HUDEP-2 (cell line): ENCODE data around the gene DLG2.
"Not testable (repeated sequence)": the region's sequence is repeated elsewhere in the genome, so short reads cannot be mapped to it uniquely, and the experiment has no call there.

ENCODE experiments used
- DNase-seq, 76 experiments: peaks; one replicate each; lab custom pipeline; 2025; ENCODE audit not compliant: unreplicated experiment in 76 of 76; lab: John Stamatoyannopoulos, UW

DLG2 gene

DNA sequence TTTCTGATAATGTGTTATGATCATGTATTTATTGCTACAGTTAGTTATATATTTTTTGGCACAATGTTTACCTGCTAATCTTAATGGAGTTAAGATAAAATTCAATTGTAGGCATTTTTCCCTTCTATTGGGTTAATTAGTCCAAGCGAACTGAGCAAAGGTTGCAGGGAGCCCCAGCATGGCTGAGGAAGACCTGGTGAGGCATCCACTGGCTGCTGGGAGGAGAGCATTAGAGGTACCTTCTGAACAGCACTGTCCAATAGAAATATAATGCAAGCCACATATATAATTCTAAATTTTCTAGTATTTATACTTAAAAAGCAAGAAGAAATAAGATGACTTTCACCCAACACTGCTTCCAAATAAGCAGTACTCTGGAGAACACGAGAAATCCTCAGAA is 19.9 kb upstream of the DLG2 start:
- no peak for DNase-seq

DNA sequence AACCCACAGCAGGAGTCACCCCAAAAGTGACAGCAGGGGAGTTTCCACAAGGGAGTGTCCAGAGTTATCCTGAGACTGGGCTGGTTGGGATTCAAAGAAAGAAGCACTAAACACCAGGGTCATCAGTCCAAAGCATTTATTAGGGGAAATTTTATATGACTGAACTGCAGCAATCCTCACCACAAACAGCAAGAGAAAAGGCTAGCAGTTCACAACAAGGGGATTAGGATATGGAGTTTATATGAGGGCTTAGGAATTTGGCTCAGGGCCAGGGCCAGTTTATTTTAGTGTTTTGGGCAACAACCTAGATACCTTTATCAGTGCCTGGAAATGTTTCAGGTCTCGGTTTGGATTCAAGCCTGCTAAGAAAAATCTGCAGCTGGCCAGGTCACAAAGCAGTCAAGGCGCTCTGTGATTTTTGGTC is 16.1 kb upstream of the DLG2 start:
- no peak for DNase-seq

DNA sequence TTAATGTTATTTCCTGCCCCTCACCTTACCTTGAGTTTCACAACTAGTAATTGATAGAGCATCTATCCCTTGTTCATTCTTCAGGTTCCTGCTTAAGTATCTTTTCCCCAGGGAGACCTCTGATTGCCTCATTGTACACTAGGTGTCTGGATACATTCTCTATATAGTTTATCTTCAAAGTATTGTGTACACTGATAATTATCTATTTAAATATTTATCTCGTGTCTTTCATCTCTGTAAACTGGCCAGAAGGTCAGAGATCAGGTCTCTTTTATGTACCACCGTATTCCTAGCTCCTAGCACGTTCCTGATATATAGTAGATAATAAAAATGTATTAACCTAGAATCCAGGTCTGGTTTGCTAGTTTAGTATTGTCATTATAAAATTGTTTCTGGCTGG is 7.6 kb upstream of the DLG2 start:
- no peak for DNase-seq

DNA sequence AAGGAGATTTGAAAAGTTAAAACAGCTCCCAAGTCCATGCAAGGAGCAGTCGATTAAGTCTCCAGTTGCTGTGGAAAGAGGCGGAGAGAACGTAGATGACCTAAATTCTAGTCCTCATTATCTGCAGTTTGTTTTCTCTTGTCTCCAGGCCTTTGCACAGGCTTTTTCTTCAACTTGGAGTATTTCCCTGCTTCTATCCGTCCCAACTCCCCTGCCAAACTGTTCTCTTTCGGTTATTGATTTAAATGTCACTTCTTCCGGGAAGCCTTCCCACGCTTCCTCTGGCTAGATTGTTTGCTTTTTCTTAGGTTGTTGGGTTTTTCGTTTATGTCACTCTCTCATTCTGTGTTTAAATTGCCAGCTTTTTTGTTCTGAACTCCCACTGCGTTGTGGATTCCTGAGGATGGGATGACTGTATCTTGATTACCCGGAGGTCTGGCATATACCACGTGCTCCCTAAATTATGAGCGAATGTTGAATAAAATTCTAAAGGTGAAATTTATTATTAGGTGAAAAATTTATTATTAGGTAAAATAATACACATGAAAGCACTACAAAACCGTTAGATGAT is 1.7 kb upstream of the DLG2 start:
- DNase-seq = peak in 3 of 76 experiments; percentile 27 to 42 (median 29)

DNA sequence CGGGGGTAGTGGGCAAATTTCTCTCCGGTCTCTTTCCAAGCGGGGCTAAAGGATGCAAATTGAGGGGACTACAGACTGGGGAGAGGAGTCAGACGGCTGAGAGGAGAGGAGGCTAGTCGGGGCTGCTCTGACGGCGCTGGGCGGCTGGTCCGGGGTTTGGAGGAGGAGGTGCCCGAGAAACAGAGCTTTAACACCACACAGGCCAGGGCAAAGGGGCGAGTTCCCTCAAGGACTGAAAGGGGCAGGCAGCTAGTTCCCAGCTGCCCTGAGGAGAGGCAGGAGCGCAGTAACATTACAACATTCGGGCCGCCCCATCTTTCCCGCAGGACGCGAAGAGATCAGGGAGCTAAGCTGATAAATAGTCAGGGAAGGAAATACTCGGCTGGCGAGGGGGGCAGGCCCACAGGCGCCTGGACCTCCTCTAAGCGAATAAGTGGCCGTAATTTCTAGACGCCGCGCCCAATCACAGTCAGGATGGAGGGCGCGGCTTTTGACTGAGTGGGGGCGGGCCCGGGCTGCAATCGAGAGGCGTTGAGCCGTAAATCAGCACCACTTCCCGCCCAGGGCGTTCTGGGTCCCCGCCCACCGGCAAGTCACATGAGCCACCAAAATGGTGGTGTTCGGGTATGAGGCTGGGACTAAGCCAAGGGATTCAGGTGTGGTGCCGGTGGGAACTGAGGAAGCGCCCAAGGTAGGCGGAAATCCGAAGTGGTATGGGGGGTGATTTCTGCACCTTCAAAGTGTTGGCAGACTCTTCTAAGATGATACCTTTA is 1.0 kb upstream of the DLG2 start, which contains the start of gene TMEM126B:
TMEM126B (plus strand) TSS at position 596 of the 773 bp plus-strand sequence; CDS start at position 611, 15 bp downstream.
- peak; percentile 19 to 97 (median 92) for DNase-seq

DNA sequence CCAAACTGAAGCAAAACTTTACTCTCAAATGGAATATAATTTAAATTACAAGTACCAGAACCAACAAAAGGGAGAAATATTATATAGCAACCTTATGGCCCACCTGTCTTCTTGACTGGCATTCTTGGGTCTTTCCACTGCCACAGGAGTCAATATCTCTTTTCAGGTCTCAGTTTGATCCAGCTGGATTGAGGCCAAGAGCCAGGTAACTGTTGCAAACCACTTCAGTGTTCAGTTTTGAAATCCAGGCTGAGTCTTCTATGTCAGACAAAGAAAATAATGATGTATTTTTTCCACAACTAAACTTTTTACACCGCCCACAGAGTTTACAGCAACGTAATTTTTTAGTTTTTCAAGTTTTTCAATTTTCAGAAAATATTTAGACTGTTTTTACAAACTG is 648 bp downstream of the DLG2 start:
- no peak for DNase-seq

DNA sequence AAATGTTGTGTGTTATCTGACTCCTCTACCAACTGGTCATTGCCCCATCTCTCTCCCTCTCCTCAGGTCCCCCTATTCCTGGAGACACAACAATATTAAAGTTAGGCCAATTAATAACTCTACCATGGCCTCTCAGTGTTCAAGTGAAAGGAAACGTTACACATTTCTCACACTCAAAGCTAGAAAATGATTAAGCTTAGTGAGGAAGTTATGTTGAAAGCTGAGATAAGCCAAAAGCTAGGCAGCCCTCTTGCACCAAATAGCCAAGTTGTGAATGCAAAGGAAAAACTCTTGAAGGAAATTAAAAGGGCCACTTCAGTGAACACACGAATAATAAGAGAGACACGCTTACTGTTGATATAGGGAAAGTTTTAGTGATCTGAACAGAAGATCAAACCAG is 6.9 kb downstream of the DLG2 start:
- no peak for DNase-seq

DNA sequence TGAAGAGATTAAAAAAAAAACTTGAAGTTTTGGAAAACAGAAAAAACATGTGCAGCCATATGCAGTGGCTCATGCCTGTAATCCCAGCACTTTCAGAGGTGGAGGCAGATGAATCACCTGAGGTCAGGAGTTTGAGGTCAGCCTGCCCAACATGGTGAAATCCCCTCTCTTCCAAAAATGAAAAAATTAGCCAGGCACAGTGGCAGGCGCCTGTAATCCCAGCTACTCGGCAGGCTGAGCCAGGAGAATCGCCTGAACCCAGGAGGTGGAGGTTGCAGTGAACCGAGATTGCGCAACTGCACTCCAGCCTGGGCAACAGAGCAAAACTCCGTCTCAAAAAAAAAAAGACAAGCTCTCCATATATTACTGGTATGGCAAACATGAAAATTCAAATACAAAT is 7.6 kb downstream of the DLG2 start:
- no peak for DNase-seq

DNA sequence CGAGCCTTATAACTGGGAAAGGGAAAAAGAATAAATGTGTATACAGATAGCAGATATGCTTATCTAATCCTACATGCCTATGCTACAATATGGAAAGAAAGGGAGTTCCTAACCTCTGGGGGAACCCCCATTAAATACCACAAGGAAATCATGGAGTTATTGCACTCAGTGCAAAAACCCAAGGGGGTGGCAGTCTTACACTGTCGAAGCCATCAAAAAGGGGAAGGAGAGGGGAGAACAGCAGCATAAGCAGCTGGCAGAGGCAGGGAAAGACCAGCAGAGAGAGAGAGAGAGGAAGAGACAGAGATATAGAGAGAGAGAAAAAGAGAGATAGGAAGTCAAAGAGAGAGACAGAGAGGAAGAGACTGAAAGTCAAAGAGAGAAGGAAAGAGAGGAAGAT is 15.5 kb downstream of the DLG2 start:
- not testable (repeated sequence) for DNase-seq

DNA sequence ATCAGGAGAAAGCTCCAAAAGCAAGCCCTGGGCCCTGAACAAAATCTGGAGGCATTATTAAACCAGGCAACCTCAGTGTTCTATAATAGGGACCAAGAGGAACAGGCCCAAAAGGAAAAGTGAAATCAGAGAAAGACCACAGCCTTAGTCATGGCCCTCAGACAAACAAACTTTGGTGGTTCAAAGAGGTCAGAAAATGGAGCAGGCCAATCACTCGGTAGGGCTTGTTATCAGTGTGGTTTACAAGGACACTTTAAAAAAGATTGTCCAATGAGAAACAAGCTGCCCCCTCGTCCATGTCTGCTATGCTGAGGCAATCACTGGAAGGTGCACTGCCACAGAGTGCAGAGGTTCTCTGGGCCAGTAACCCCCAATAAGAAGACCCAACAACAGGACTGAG is 17.9 kb downstream of the DLG2 start:
- not testable (repeated sequence) for DNase-seq

DNA sequence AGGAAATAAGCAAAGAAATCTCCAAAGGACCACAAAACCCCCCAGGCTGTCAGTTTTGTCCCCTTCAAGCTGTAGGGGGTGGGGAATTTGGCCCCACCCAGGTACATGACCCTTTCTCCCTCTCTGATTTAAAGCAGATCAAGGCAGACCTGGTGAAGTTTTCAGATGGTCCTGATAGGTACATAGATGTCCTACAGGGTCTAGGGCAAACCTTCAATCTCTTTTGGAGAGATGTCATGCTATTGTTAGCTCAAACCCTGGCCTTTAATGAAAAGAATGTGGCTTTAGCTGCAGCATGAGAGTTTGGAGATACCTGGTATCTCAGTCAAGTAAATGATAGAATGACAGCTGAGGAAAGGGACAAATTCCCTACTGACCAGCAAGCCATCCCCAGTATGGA is 18.5 kb downstream of the DLG2 start:
- not testable (repeated sequence) for DNase-seq

DNA sequence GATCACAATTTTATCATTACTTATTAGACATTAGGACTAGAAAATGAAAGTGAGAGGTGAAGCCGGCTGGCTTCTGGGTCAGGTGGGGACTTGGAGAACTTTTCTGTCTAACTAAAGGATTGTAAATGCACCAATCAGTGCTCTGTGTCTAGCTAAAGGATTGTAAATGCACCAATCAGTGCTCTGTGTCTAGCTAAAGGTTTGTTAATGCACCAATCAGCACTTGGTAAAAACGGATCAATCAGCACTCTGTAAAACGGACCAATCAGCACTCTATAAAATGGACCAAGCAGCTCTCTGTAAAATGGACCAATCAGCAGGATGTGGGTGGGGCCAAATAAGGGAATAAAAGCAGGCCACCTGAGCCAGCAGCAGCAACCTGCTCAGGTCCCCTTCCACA is 20.9 kb downstream of the DLG2 start:
- DNase-seq = not testable (repeated sequence)

DNA sequence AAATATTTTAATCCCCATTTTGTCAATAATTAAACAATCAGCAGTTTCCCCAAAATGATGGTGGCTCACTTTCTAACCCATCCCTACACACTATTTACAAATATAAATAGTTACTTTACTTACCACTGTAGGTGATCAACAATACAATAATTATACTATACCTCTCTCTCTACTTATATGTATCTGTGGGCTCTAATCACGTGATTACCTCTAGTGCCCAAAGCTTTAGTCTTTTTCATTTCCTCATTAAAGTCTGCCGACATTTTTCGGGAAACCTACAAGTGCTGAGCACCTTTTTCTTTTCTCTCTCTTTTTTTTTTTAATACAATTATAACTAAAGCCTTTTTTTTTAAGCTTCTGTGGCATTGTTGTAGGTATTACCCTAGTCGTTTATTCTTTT is 23.9 kb downstream of the DLG2 start:
- no peak for DNase-seq

DNA sequence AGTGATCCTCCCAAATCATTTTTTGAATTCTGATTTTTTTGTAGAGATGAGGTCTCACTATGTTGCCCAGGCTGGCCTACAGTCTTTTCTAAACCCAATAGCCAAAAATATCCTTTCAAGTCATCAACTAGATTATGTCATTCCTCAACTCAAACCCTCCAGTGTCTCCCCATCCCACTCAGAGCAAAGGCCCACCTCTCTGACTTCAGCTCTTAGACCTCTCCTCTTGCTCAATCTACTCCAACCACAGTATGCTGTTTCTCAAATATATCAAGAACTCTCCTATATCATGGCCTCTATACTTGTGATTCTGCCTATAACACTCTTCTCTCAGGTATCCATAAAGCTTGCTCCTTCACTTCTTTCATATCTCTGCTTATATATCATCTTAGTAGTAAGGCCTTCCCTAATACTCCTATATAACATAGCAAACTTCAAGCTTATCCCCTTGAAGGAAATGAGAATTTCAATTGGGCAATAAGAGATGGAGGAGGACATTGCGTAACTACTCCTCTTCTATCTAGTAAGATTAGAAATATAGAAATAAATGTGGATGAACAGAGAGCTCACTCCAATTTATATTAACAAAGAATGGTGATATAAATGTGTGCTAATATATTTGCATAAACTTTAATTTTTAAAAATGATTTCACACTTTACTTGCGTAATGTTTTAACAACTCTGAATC is 24.5 kb downstream of the DLG2 start:
- DNase-seq = no peak

DNA sequence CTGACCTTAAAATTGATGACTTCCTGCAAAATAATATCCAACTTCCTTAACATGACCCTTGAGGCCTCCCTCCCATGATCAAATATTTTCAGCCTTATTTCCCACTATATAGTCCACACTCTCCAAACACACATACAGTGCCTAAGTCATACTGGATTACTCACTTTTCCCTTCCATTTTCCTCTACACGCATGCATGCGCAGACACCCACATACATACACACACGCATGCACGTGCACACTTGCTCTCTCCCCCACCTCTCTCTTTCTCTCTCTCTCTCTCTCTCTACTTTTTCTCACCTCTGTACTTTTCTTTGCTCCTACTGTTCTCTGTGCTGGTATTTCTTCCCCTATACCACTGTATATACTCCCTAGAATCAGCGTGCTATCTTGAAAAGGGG is 28.1 kb downstream of the DLG2 start:
- no peak for DNase-seq

DNA sequence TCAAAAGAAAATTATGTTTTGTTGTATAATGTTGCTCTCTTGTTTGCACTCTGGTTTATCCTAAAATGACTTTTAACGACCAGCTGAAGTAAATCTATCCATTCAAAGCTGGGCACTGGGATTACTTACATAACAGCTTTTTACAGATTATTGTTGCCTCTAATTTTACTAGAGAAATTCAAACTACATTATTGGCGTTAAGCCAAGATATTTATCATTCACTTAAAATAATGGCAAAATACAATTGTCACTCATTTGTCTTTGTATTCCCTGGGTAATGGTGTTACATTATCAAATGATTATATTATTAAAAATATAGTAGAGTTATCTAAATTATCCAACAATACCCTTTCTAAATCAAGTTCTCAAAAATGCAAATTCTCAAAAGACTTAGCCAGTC is 30.3 kb downstream of the DLG2 start:
- DNase-seq = no peak

DNA sequence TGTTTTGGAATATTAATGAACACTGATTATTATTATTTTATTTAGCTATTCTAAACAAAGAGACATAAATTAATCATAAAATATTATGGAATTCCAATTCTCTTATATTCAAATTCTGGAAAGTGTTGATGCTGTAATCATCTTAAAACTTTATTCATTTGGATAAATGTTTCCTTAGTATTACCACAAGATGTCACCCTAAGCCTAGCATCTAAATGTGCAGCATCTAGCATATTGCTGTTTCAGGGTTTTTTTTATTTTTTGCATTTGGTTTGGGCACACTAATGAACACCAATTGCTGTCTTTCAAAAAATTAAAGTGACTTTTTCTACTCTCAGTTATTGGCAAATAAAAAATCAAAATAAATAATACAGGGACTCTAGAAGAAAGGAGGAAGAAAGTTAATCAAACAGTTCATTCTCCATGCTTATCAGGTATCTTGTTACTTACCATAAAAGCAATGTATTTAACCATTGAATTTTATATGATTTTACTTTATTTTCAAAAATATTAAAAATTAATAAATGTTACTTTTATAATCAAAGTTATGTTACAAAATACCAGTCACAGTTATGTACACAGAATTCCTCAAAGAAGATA is 31.8 kb downstream of the DLG2 start:
- DNase-seq = peak in 17 of 76 experiments; percentile 1 to 42 (median 13)

DNA sequence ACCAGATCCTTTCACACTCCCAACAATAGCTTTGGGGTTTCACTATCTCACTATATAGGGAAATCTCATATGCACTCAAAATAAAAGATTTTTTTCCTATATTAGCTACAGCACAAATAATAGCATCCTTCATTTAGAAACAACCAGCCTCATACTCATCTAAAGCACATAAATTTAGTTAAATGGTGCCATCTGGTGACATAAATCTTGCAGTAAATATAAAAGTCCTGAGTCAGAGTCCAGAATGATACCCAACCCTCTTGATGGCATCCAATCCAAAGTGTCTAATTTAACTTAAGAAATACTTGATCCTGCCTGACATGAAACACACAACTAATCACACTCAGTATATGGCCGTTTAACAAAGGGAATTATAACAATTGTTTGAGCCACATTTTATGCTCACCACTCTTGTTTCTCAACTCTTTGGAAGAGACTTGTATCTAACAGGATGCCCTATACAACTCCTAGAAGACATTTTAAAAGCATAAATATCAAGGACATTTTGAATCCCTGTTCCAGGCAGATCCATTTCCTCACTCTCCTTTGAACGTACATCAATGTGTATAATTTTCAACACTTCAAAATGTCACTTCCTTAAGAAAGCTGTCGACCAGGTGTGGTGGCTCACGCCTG is 36.2 kb downstream of the DLG2 start:
- peak in 3 of 76 experiments; percentile 1 to 3 (median 1) for DNase-seq

DNA sequence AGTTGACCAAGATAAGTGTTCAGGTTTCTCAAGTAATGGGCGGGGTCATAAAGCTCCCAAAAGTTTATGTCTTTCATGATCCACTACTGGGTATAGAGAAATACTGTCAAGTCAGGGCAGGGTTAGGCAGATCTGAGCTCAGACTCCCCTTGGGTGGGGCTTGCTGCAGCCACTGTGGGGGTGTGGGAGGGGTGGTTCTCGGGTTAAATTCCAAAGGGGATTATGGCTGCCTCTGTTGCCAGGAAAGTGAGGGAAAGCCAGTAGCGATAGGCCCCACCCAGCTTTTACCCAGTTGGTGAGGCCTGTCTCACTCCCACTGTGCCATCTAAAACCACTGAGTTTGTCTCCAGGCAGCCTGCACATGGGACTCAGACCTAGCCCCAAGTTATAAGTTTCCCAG is 37.8 kb downstream of the DLG2 start:
- DNase-seq = no peak

DNA sequence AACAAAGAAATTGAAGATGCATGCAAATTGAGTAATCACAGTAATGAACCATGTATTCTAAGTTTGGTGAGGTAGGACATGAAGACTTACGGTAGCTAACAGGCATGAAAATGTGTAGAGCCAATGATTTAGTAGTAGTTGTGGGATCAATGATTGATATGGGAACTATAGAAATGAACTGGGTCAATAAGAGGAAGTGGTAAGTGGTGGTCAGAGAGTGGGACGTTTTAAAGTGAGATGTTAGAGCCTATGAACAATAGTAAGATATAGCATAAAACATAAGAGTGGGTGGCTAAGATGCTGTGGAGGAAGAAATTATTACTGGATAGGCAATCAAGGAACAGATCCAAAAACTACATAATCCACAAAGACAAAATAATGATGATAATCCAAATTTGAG is 45.0 kb downstream of the DLG2 start:
- no peak for DNase-seq

DNA sequence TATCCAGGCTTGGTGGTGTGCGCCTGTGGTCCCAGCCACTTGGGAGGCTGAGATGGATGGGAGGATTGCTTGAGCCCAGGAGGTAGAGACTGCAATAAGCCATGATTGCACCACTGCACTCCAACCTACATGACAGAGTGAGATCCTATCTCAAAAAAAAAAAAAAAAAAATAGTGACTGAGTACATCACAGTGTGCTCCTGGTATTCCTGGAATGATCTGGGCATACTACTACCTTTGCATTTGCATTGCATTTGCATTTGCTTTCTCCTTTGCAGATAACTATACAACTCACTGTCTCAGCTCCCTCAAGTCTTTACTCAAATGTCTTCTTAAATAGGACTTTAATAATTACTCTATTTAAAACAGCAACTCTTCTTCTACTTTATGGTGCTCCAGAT is 51.8 kb downstream of the DLG2 start:
- no peak for DNase-seq
